Amniotic stem cell (primary cell): Measurements from ENCODE around the gene ZNF473.
"Not testable (repeated sequence)": the region's sequence is repeated elsewhere in the genome, so short reads cannot be mapped to it uniquely, and the experiment has no call there.

Experiments used
- DNase-seq: peaks from one replicate; lab custom pipeline; 2025; lab: John Stamatoyannopoulos, UW

Gene ZNF473

DNA sequence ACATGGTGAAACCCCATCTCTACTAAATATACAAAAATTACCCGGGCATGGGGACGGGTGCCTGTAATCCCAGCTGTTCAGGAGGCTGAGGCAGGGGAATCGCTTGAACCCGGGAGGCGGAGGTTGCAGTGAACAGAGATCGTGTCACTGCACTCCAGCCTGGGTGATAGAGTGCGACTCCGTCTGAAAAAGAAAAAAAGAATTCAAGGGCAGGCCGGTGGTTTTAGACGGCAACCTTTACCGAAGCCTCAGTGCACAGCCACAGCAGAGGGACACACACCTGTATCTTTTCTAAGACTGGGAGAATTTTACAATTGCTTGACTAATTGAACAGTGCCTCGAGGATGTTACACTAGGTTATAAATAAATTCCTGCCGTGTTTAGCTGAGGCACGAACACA, 73.9 kb downstream of the ZNF473 start:
- DNase-seq, result not testable (repeated sequence)

DNA sequence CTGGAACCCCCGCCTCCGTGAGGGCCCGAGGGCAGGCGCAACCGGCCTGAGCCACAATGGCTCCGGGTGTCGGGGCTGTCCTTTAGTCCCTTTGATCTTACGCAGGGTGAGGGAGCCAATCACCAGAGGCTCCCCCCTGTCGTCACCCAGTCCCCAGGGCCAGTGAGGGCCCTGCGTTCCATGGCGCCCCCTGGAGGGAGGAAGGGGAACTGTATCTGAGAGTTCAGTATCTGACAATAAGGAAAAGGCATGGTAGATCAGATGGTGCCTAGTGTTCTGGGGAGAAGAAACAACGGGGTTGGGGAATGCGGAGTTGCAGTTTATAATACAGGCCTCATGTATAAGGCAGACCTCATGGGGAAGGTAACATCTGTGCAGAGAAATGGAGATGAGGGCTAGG, 75.1 kb downstream of the ZNF473 start:
- not testable (repeated sequence) for DNase-seq
